ENCODE measurements around the gene MBOAT7. TPM values are rescaled to one million over a fixed set of nuclear protein-coding genes. Genes with fewer than 3 reads are reported as not detected.
A peak's percentile ranks its signal among the peaks of the same experiment; 100 is the strongest.
"Not testable (repeated sequence)": the region's sequence is repeated elsewhere in the genome, so short reads cannot be mapped to it uniquely, and the experiment has no call there.

The MBOAT7 gene
- total RNA-seq, 2 donors from 2014 or later, result 144 to 152 TPM

DNA sequence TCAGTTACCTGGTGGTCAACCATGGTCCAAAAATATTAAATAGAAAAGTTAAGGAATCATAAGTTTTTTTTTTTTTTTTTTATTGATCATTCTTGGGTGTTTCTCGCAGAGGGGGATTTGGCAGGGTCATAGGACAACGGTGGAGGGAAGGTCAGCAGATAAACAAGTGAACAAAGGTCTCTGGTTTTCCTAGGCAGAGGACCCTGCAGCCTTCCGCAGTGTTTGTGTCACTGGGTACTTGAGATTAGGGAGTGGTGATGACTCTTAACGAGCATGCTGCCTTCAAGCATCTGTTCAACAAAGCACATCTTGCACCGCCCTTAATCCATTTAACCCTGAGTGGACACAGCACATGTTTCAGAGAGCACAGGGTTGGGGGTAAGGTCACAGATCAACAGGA lies 24.8 kb upstream of the MBOAT7 start:
- intact Hi-C loops (cut with DNase I, micrococcal nuclease); ATAC-seq; DNase-seq: not testable (repeated sequence)

DNA sequence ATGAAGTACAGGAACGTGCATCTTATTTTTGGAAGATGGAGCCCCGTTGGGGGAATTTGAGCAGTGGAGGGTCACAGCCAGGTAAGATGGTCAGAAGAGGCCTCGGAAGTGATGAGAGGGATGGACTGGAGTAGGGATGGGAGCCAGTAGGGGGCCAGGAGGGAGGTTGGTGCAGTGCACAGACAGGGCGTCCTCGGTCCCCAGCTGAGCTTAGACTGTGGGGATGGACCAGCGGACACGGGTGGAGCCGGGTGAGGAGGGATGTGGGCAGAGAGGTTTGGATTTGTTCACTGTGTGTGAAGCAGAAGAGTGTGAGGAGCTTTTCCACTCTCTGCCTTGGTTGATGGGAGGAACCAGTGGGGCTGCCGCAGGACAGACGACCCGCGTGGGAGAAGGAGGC lies 21.9 kb upstream of the MBOAT7 start:
- ATAC-seq, result no peak
- DNase-seq, result no peak
- intact Hi-C loops (cut with DNase I, micrococcal nuclease), result no loop called here

DNA sequence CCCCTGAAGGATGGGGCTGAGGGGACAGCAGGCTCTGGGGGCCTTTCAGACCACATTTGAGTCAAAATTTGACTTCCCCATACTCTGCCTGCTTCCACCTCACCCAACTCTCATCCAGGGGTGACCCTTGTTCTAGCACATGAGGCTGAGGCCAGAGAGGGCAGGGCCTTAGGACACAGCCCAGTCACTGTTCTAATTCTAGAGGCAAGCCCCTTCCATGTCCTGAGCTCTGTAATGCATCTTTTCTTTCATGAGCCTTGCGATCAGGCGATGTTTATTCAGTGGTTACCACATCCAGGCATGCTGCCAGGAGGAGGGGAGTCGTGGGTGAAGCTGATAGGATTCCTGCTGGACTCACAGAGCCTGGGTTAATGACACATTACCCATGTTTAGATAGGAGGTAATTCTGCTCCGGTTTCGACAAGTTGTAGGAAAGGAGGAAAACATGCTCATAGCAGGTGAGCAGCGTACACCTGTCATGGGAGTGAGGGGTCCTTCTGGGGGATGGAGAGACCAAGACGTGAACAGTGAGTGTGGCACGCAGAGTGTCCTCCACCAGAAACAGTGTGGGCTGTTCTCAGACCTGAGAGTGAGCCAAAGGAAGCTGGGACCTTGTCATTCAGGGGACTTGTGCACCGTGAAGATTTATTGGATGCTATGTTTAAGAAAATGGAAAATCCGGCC lies 20.6 kb upstream of the MBOAT7 start:
- intact Hi-C loops (cut with DNase I, micrococcal nuclease), result no loop called here
- DNase-seq (peak; percentile 92 to 94), ATAC-seq (peak; percentile 77)

DNA sequence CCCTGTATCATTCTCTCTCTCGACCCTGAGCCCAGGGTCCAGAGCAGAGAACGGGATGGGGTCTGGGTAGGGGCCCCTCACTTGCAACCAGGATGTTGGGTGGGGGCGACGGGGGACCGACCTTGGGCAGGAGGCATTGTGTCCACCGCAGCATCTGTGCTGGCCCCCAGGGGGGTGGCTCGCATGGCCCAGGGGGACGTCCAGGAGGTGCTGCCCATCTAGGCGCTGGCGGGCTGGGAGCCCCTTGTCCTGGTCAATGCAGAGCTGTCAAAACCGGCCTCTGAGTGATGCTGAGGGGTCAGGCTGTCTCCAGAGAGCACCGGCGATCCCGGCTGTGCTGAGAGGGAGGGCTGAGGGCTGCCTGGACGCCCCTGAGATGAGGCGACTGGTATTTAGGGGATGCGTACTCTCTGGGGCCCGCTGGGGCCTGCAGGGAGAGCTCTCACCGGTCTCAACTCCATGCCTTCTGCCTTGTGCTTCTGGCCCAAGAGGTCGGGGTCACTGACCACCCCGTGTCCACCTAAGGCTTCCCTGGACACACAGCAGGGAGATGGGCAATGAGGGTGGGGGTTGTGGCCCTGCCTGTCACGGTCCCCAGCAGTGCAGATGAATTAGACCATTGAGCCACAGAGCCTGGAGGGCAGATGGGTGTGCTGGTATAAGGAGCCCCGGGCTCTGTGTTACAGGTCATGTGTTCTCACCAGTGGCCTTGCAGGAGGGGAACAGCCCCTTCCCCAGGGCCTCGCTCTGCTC lies 19.9 kb upstream of the MBOAT7 start:
- DNase-seq, result peak in 1 of 2 donors; percentile 36
- ATAC-seq, result peak; percentile 20
- intact Hi-C loops (cut with DNase I, micrococcal nuclease), result no loop called here

DNA sequence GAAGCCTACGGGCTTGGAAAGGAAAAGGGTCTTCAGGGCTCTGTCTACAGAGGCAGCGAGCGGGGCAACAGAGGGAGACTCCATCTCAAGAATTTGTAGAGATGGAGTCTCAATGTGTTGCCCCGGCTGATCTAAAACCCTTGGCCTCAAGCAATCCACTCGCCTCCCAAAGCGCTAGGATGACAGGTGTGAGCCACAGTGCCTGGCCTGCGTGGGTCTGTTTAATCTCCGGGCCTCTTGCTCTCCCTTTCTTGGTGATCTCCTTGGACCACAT lies 19.3 kb upstream of the MBOAT7 start:
- ATAC-seq (no peak), DNase-seq (no peak)
- intact Hi-C loops (cut with DNase I, micrococcal nuclease), result no loop called here

DNA sequence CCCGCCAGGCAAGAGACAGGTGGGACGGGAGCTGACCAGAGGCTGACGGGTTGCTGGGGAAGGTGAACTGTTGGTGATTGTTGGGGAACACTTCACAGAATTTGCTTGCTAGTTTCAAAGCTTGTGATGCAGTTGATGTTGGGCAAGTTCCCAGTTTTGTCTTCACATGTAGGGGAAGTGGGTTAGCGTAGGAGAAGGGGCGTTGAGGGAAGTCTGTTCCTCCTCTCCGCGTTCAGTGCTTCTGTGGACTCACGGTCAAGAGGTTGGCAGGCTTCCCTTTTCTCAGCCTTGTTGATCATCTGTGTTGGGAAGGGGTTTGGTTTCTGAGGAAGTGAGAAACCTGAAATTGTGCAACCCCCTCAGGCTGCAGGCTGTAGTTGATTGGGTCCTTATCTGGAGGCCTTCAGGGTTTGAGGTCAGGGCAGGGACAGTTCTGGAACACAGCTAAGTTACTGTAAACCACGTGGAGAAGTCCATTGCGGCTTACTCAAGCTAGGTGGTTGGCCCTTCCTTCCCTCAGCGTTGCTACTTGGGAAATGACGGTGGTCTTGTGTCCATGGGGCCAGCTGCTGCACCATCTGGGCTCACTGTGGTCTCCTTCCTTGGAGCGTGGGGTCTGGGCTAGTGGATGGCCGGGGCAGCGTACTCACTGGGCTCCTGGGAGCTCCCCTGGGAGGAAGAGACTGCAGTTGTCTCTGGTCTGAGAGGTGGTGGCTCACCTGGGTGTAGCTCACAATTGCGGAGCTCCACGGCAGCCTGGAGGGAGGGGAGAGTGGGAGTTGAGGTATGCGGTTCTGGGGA lies 18.8 kb upstream of the MBOAT7 start:
- DNase-seq (peak; percentile 37 to 66), ATAC-seq (no peak)
- intact Hi-C loops (cut with DNase I, micrococcal nuclease), result no loop called here

DNA sequence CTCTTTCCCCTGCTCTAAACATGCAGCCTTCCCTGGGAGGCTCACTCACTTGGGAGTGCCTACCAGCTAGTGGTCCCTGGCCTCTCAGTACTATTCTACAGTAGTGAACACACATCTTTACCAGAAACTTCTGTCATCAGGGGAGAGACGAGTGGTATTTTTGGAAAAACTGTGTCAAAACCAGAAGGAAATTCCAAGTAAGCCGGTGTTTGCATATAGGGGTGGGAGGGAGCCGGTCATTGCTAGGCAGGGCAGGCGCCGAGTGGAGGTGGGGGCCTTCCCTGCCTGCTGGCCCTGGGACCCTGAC lies 18.2 kb upstream of the MBOAT7 start:
- intact Hi-C loops (cut with DNase I, micrococcal nuclease), result no loop called here
- DNase-seq (no peak), ATAC-seq (no peak)

DNA sequence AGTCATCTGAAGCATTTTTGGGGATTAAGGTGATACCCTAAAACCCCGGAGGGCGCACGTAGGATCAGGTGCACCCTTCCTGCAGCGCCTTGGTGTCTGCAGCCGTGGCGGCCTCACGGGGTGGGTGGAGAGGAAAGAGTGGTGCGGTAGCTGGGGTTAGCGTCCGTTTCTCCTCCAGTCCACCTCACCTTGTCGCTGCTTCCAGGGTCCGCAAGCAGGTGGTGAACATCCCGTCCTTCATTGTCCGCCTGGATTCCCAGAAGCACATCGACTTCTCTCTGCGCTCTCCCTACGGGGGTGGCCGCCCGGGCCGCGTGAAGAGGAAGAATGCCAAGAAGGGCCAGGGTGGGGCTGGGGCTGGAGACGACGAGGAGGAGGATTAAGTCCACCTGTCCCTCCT lies 17.8 kb upstream of the MBOAT7 start:
- intact Hi-C loops (cut with DNase I, micrococcal nuclease); DNase-seq; ATAC-seq: not testable (repeated sequence)

DNA sequence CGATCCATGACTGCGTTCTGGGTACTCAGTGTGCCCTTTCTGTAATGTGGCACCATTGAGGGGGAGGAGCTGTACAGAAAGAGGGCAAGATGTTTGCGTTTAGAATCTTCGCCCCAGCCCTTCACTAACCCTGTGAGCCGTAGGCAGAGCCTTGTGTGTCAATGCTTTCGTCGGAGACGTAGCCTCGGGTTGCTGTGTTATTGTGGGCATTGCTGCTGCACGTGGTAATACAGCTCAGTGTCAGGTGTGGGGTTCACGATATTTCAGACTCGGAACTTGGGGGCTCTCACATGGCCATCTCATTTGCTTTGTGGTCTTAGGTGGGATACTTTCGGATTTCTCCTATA lies 17.4 kb upstream of the MBOAT7 start:
- intact Hi-C loops (cut with DNase I, micrococcal nuclease), result no loop called here
- no peak for DNase-seq

DNA sequence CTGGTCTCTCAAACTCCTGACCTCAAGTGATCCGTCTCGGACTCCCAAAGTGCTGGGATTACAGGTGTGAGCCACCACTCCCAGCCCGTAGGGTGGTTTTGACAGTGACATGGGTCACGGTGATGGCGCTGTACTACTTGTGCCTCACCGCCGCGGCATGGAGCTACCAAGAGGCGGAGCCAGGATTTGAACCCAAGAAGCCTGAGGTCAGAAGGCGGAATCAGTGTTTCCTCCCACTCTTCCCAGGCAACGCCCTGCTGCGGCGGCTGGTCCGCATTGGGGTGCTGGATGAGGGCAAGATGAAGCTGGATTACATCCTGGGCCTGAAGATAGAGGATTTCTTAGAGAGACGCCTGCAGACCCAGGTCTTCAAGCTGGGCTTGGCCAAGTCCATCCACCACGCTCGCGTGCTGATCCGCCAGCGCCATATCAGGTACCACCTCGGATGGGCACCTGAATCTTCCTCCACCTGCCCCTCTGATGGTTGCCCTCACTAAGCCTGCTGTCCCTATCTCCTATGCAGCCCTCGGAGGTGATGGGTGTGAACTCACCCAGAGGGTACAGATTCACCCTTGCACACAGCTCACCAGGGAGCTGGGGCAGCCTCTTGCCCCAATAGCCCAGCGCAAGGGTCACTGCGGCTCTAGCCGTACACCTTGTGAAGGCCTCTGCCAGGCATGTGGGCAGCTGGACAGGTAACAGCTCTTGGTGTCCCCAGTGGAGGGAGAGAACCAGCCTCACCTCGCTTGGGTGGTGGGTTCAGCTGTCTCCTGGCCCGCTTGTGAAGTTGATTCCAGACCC lies 16.9 kb upstream of the MBOAT7 start:
- ATAC-seq (no peak), DNase-seq (peak in 1 of 2 donors; percentile 29)
- intact Hi-C loops (cut with DNase I, micrococcal nuclease), result no loop called here

More for the DNA sequence above, 17.4 kb upstream of the MBOAT7 start:
- ATAC-seq, result no peak

DNA sequence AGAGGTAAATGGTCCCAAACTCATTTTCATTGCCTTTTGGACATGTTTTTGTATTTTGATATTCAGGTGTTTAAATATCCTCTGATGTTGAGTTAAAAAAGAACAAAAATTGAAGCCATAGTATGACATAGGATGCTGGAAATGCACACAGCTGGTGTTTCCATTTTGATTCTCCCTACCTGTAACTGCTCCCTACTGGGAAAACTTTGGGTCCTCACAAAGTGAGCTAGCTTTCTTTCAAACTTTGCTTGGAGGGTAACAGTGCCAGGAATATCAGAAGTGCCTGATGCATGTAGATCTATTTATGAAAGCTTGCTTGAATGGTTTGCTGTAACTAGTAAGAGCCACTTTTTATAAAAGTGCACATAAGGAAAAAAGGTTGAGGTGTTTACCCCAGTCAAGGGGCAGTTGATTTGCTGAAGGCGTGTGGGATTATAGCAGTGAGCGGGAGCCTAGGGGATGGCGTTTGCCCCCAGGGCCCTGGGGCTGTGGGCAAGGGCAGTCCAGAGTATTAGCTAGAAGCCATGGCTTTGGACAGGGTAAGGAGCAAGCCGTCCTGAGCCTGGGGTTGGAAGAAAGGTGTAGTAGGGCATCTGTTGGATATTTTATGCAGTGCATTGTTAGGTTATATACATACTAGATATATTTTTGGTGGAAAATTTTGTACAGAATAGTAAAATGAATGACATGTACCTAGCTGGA lies 15.5 kb upstream of the MBOAT7 start:
- intact Hi-C loops (cut with DNase I, micrococcal nuclease), result no loop called here
- no peak for ATAC-seq
- DNase-seq, result no peak

DNA sequence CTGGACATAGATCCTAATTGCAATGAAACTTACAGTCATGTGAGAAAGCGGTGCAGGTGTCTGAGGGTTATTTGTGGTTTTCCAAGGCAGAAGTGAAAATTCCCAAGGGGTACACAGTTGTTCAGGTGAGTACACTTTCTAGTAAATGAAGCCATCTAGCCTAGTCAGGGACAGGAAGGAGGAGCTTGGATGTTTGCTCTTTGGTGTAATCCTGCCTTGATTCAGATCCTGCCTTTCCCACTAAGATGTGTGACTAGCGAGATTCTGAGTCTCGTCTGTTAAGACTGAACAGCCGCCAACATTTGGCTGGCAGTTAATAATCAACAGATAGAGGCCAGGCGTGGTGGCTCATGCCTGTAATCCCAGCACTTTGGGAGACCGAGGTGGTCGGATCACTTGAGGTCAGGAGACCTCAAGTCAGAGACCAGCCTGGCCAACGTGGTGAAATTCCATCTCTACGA lies 13.8 kb upstream of the MBOAT7 start:
- intact Hi-C loops (cut with DNase I, micrococcal nuclease), result no loop called here
- DNase-seq, result peak in 1 of 2 donors; percentile 28
- peak; percentile 20 for ATAC-seq

DNA sequence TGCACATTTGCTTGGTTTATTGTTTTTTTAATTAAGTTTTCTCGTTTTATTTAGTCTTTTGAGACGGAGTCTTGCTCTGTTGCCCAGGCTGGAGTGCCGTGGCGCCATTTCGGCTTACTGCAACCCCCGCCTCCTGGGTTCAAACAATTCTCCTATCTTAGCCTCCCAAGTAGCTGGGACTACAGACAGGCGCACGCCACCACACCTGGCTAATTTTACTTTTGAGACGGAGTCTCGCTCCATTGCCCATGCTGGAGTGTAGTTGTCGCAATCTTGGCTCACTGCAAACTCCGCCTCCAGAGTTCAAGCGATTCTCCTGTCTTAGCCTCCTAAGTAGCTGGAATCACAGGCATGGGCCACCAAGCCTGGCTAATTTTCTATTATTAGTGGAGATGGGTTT lies 12.6 kb upstream of the MBOAT7 start:
- ATAC-seq (no peak), DNase-seq (no peak)
- intact Hi-C loops (cut with DNase I, micrococcal nuclease), result no loop called here

DNA sequence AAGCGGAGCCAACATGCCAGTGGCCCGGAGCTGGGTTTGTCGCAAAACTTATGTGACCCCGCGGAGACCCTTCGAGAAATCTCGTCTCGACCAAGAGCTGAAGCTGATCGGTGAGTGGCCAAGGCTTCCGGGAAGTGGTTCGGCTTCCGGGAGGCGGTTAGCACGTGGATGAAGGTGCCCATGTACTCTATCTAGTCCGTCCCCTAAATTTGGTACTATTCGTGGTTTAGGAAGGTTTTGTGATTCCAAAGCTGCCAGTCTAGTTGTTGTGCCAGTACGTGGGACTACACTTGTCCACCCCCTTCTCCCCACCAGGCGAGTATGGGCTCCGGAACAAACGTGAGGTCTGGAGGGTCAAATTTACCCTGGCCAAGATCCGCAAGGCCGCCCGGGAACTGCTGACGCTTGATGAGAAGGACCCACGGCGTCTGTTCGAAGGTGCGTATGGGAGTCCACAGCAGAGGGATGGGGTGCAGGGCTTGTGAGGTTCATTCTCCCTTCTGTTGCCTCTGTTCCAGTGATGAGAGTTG lies 11.9 kb upstream of the MBOAT7 start:
- no peak for ATAC-seq
- intact Hi-C loops (cut with DNase I, micrococcal nuclease), result no loop called here
- DNase-seq, result no peak

DNA sequence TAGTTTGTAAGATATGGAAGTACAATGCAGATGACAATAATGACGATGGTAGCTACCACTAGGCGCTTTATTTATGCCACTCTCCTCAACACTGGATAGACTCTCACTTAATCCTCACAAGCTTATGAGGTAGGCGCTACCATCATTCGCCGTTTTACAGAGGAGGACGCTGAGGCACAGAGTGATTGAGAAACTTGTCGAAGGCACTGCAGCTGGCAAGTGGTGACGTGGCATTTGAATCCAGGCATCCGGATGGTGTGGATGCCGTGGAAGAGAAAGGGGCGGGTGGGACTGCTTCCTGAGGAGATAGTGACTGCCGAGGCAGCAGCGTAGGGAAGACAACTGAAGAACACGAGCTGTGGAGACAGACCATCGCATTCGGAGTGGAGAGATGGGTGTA lies 10.0 kb upstream of the MBOAT7 start:
- DNase-seq (no peak), ATAC-seq (no peak)
- intact Hi-C loops (cut with DNase I, micrococcal nuclease), result no loop called here

DNA sequence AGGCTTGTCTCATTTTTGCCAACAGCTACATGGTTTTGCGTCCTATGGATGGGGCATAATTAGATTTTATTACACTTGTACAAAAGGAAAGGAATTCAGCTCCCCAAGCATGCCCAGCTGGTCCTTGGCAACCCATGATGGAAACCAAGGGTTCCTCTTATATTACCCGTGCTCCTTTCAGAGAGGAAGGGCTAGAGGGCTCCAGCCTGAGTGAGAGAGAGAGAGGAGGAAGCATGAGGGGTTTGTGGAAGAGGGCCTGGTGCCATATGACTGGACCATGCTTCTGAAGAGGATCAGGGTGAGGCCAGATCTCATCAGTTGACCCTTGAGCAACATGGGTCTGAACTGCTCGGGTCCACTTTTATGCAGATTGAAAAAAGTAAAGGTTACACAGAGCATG lies 7.7 kb upstream of the MBOAT7 start:
- ATAC-seq, result no peak
- intact Hi-C loops (cut with DNase I, micrococcal nuclease), result no loop called here
- DNase-seq, result no peak

DNA sequence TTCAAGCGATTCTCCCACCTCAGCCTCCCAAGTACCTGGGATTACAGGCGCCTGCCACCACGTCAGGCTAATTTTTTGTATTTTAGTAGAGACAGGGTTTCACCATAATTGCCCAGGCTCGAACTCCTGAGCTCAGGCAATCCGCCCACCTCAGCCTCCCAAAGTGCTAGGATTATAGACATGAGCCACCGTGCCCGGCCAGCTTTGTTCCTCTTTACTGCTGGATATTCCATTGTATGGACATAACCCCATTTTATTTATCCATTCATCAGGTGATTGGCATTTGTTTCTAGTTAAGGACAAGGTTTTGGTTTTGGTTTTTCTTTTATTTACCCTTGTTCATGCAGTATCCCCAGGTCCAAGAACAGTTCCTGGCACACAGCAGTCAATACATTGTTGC lies 7.2 kb upstream of the MBOAT7 start:
- ATAC-seq (no peak), DNase-seq (no peak)
- intact Hi-C loops (cut with DNase I, micrococcal nuclease), result no loop called here

DNA sequence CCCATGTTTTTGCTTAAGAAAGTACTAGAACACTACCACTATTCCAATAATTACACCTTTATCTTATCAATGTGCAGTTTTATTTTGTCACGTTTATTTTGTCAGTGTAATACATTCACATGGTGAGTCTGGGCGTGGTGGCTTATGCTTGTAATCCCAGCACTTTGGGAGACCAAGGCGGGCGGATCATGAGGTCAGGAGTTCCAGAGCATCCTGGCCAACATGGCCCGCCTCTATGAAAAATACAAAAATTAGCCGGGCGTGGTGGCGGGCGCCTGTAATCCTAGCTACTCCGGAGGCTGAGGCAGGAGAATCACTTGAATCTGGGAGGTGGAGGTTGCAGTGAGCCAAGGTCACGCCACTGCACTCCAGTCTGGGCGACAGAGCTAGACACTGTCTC lies 5.1 kb upstream of the MBOAT7 start:
- DNase-seq; intact Hi-C loops (cut with DNase I, micrococcal nuclease); ATAC-seq: not testable (repeated sequence)

DNA sequence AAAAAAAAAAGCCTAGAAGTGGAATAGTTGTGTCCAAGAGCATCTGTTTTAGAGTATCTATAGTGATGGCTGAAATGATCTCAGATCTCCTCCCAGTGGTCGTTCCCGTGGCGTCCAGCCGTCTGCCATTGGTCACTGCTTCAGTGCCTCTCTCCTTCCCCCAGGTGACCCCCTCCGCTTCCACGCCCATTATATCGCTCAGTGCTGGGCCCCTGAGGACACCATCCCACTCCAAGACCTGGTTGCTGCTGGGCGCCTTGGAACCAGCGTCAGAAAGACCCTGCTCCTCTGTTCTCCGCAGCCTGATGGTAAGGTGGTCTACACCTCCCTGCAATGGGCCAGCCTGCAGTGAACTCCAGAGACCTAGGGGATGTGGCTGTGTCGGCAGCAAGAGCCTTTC lies 3.6 kb upstream of the MBOAT7 start:
- ATAC-seq, result no peak
- intact Hi-C loops (cut with DNase I, micrococcal nuclease), result no loop called here

More for the DNA sequence above, 3.6 kb upstream of the MBOAT7 start:
- DNase-seq, result no peak
